NCI-H2196 treated with DMSO at 0.1 percent for 48 hours (cell line): ENCODE data around the gene SYT14.
"Not testable (repeated sequence)": the region's sequence is repeated elsewhere in the genome, so short reads cannot be mapped to it uniquely, and the experiment has no call there.

Source experiments
- DNase-seq: peaks from one replicate; lab custom pipeline; 2025; ENCODE audit not compliant: unreplicated experiment; lab: John Stamatoyannopoulos, UW

SYT14 gene

GRCh38 chr1:210024282-210024681 is 86.3 kb downstream of the SYT14 start:
- no peak for DNase-seq

GRCh38 chr1:210024996-210025395 is 87.0 kb downstream of the SYT14 start:
- DNase-seq: no peak

DNA sequence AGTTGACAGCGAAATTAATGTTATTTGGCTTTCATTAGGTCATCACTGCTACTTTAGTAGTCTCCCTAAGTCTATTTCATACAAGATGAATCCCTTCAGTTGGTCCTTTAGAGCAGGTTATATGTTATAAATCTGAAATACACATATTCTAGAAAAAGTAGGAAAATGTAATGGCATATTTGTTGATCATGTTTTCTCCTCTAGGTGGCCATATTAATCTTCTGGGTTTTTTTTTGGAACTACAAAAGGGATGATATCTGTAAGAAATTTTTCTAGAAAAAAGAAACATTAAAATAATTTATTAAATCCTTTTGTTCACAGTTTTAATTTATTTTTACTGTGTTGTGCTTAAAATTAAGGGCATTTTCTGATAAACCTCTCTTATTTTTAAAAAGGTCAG is 87.9 kb downstream of the SYT14 start:
- no peak for DNase-seq

DNA sequence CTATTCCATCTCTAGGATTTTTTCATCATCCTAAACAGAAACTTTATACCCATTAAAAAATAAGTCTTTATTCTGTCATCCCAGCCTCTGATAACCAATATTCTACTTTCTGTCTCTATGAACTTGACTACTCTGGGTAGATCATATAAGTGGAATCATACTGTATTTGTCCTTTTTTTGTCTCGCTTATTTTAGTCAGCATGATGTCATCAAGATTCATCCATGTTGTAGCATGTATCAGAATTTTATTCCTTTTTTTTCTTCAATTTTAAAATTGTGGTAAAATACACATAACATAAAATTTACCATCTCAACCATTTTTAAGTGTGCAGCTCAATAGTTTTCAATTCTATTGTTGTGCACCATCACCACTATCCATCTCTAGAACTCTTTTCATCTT is 90.0 kb downstream of the SYT14 start:
- DNase-seq: no peak

GRCh38 chr1:210031473-210031872 is 93.5 kb downstream of the SYT14 start:
- no peak for DNase-seq

GRCh38 chr1:210043058-210043457 is 105.0 kb downstream of the SYT14 start:
- DNase-seq: no peak

DNA sequence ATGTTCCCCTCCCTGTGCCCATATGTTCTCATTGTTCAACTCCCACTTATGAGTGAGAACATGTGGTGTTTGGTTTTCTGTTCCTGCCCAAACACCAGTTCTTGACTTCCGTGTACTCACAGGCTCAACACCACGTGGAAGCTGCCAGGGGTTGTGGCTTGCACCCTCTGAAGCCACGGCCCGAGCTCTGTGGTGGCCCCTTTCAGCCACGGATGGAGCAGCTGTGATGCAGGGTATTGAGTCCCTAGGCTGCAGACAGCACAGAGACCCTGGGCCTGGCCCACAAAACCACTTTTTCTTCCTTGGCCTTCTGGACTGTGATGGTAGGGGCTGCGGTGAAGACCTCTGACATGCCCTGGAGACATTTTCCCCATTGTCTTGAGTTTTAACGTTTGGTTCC is 111.6 kb downstream of the SYT14 start:
- no peak for DNase-seq

- DNase-seq: not testable (repeated sequence)
Observed at GRCh38 chr1:210050491-210050890, 112.5 kb downstream of the SYT14 start.

- DNase-seq: no peak
Observed at GRCh38 chr1:210053126-210053525, 115.1 kb downstream of the SYT14 start.

DNA sequence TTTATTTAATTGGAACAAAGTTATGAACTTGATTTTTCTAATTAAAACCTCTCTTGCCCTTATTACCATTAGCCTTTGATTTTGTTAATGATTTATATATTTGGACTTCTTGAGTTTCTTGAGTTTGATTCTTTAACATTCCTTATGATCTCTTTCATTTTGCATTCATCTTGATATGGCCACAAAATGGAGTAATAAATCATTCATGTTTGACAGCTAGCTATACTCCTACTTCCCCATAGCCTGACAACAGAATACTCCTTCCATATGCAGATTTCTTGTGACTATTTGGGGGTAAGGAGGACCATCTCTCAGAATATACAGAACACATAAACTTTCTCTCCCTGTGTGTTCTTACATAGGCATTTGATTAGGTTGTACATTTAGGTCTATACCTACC is 119.6 kb downstream of the SYT14 start:
- DNase-seq: no peak

GRCh38 chr1:210061992-210062391 is 124.0 kb downstream of the SYT14 start:
- DNase-seq: no peak

DNA sequence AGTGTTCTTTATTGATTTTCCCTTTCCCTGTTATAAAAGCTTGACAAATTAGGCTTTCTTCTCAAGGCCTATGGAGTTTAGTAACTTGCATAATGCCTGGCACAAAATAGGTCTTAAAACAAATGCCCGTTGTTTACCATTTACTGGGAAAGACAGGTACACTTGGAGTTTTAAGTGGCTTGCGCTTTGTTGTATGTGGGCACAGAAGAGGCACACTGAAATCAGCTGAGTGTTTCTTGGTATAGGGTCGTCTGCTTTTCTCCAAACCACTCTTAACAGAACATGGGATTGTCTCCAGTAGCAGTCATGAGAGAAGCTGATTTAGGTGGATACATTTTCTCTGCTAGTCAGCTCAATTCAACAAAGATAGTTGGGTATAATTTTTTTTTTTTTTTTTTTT is 132.5 kb downstream of the SYT14 start:
- DNase-seq: no peak

DNA sequence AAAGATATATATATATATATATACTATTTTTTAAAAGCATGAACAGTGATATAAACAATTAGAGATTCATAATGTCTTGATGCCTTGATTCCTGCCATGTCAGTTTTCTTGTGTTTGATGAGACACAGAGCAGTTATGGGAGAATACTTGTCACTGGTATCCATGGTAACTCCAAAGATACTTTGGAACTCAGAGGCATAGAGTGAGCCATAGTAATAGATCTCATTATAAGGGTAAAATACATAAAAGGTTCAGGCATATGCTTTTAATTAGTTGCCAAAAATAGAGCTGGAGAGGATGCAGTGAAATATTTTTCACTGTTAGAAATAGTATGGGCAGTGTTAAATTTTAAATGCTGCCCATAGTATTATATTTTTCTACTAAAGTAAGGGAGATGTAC is 134.1 kb downstream of the SYT14 start:
- no peak for DNase-seq

DNA sequence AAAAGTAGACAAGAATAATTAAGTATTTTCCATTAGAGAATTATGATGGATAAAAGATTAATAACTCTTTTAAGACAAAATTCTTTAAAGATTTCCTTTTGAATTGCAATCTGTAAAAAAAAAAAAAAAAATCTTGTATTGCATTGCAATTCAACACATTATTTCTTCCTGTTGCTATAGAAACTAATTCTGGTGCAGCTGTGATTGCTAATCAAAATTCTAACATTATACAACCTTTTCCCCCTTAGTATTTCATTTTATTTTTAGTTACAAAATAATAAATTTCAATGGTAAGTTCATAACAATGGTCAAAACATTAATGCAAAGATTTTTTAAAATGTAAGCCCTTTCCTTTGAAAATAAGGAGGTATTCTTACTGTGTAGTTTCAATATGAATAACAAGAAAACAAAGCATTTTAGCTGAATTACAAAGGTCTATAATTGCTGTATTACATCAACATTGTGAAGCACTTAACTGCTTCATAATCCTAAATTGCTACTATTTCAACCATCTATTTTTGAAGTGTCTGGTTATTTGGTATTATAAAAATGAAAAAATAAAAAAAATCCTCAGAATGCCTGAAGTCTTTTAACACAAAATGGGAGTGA is 135.0 kb downstream of the SYT14 start:
- no peak for DNase-seq

DNA sequence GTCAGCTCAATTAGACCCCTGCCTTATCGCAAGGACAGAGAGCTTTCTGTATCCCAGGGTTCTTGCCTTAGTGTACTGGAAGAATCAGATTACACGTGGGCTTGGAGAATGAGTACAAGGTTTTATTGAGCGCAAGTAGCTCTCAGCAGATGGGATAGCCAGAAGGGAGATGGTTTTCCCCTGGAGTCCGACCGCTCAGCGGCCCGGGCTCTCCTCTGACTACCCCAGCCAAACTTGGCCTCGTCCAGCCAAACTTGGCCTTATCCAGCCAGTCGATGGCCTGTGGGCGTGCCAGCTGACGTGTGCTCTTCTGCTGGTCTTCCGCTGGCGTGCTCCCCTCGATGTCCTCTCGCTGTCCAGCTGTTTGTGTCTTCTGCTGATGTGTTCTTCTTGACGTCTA is 136.9 kb downstream of the SYT14 start:
- DNase-seq: no peak

- DNase-seq: no peak
Observed at GRCh38 chr1:210076620-210077019, 138.6 kb downstream of the SYT14 start.

DNA sequence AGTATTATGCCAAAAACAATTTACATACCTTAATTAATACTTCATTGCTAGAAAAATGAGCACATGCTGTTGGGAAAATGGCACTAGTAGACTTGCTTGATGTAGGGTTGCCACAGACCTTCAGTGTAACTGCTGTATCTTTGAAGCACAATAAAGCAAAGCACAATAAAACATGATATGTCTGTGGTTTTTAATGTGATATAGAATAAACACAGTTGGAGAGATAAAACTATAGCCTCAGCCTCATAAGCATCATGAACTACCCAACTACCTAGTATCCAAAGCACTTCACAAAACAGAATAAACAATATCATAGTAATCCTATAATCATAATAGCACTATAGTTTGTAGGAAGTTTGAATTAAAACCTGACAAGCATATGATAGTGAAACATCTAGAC is 143.5 kb downstream of the SYT14 start:
- DNase-seq: no peak

DNA sequence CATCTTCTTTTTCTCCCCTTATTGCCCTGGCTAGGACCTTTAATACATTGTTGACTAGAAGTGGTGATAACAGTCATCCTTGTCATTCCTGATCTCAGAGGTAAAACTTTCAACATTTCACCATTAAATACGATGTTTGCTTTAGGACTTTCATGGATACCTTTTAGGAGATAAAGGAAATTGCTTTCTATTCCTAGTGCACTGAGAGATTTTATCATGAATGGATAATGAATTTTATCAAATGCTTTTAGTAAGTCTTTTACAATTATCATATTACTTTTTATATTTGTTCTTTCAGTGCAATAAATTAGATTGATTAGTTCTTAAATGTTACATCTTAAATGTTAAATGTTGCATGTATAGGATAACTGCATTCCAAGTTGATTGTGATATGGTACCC is 147.3 kb downstream of the SYT14 start:
- no peak for DNase-seq

DNA sequence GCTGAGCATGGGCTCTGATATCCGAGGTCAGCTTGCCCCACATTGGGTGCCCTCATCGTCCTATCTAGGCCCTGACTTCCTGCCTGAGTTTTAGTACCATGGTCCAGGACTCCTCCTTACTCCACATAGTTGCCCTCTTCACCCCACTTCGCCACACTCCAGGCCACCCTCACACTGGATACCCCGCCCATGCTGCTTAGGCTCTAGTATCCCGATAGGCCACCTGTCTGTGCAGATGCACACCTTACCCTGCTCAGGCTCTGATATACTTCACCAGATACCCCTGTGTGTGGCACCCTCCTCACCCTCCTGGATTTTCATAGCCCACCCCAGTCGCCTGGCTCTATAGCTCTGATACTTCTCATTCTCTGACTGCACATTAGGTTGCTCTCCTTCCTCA is 149.0 kb downstream of the SYT14 start:
- no peak for DNase-seq

GRCh38 chr1:210089855-210090254 is 151.8 kb downstream of the SYT14 start:
- no peak for DNase-seq

GRCh38 chr1:210092366-210092765 is 154.3 kb downstream of the SYT14 start:
- DNase-seq: no peak

DNA sequence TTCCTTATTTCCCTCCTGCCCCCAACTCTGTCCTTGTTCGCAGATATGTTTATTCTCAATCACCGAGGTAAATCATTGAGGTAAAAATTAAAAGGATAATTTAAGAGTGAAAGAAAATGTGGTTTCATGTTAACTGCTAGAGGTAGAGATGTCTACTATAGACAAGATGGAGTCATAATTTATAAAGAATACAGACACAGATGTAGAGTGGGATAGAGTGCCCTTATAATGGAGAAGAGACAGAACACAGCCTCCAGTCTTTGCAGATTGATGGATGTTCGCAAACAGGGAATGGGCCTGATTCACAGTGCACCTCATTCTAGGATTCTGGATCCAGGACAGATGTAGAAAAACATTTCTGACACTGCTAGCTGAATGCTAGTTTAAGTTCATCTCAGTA is 155.4 kb downstream of the SYT14 start:
- no peak for DNase-seq

GRCh38 chr1:210098356-210098755 is 160.3 kb downstream of the SYT14 start:
- no peak for DNase-seq

DNA sequence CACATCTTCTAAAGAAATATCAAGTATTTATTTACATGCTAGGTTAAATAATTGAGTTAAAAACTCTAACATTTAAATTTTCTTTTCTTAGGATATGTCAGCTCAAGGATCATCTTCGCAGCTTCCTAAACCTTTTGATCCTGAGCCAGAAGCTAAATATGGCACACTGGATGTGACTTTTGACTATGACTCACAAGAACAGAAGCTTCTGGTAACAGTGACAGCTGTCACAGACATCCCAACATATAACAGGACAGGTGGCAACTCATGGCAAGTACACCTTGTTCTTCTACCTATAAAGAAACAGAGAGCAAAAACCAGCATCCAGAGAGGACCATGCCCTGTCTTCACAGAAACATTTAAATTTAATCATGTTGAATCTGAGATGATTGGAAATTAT is 161.9 kb downstream of the SYT14 start:
- DNase-seq: no peak
